Gastrocnemius medialis (tissue), 4 donors: ENCODE measurements around the gene TAS2R41.

ENCODE experiments used
- POLR2A ChIP-seq, 2 donors: fragments of 450-650 bp; IDR thresholded peaks; one replicate each; pipeline ENCODE4 v1.6.1; 2017; ENCODE audit warnings: antibody characterized with exemption in 2 of 2, mild to moderate bottlenecking in 2 of 2, moderate library complexity in 2 of 2
- TF ChIP-seq, protein P1 (sequence below), 5 experiments: fragments of 450-650 bp in 3 of 5; fragments of 200-600 bp in 2 of 5; sonication (generic) in 2 of 5; IDR thresholded peaks in 4 of 5; conservative IDR thresholded peaks in 1 of 5; 1 replicate in 4 of 5; 2 replicates in 1 of 5; pipeline ENCODE4 v1.5.1; 2016 to 2019; ENCODE audit warnings: antibody characterized with exemption in 5 of 5, mild to moderate bottlenecking in 3 of 5, moderate library complexity in 3 of 5

DNA sequence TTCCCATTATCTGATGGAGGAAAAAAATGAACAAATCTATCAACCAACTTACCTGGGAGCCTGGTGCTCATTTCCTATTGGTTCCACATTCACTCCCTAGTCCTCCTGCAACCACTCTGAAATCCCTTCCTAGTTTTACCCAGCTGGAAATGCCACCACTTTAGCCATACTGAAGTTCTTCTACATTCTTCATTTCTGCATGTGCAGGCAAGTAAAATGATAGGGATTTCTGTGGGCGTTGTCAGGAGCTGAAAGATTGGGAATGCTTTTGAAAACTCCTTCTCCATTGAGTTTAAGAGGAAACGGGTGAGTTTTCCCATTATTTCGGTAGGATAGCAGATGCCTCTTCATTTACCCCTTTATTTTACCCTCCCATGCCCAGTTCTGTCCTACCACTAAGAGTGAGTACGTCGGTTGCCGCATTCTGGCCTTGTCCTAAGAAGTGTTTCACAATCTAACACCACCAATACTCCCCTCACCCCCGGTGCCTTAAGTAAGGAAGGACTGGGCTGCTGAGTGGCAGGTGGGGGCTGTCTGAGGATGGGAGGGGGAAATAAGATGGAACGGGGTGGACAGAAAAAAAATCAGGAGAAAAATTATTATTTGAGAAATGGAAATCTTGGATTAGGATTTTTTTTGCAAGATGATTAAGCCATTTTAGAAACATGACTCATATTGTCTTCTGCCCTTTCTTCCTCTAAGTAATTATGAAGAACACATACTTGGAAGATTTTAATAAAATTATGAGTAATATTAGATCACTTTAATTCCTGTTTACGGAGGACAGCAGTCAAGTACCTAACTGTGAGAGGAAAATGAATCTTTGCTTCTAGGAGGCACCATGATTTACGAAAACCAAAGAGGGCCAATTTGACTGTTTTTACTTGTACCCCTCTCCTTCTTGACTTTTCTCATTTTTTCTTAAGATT is 47.6 kb upstream of the TAS2R41 start:
- TF ChIP-seq, protein P1, sequence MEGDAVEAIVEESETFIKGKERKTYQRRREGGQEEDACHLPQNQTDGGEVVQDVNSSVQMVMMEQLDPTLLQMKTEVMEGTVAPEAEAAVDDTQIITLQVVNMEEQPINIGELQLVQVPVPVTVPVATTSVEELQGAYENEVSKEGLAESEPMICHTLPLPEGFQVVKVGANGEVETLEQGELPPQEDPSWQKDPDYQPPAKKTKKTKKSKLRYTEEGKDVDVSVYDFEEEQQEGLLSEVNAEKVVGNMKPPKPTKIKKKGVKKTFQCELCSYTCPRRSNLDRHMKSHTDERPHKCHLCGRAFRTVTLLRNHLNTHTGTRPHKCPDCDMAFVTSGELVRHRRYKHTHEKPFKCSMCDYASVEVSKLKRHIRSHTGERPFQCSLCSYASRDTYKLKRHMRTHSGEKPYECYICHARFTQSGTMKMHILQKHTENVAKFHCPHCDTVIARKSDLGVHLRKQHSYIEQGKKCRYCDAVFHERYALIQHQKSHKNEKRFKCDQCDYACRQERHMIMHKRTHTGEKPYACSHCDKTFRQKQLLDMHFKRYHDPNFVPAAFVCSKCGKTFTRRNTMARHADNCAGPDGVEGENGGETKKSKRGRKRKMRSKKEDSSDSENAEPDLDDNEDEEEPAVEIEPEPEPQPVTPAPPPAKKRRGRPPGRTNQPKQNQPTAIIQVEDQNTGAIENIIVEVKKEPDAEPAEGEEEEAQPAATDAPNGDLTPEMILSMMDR (IDR thresholded peaks at IDR 0.05 in 4 of 5, conservative IDR thresholded peaks at IDR 0.05 in 1 of 5), result no peak
- no peak for TF ChIP-seq POLR2A (IDR thresholded peaks at IDR 0.05)
